HEK293 (cell line): ENCODE results near the gene SCRN2.

Experiments used
- ATF2 ChIP-seq: fragments of 450-650 bp; formaldehyde crosslinking; IDR thresholded peaks from 2 replicates; pipeline ENCODE4 v1.5.1; 2016; ENCODE audit warnings: missing biosample characterization, missing genetic modification characterization, low read depth
- BCL11B ChIP-seq: fragments of 450-650 bp; formaldehyde crosslinking; IDR thresholded peaks from 2 replicates; pipeline ENCODE4 v1.5.1; 2016; ENCODE audit warnings: low read depth, missing biosample characterization, missing genetic modification characterization
- EGR2 ChIP-seq: fragments of 450-650 bp; formaldehyde crosslinking; IDR thresholded peaks from 2 replicates; pipeline ENCODE4 v1.5.1; 2016; ENCODE audit warnings: low read depth, missing biosample characterization, missing genetic modification characterization
- GLI4 ChIP-seq: fragments of 450-650 bp; formaldehyde crosslinking; IDR thresholded peaks from 2 replicates; pipeline ENCODE4 v1.5.1; 2016; ENCODE audit warnings: missing biosample characterization, missing genetic modification characterization
- GLIS2 ChIP-seq: fragments of 450-650 bp; formaldehyde crosslinking; IDR thresholded peaks from 2 replicates; pipeline ENCODE4 v1.5.1; 2016; ENCODE audit warnings: missing biosample characterization, missing genetic modification characterization
- HOXA7 ChIP-seq: sonication (generic); formaldehyde crosslinking; IDR thresholded peaks from 2 replicates; pipeline ENCODE4 v1.8.1; 2022; ENCODE audit warnings: missing genetic modification reagents, borderline replicate concordance
- KLF7 ChIP-seq: fragments of 450-650 bp; formaldehyde crosslinking; IDR thresholded peaks from 2 replicates; pipeline ENCODE4 v1.5.1; 2016; ENCODE audit warnings: missing biosample characterization, missing genetic modification characterization, borderline replicate concordance
- KLF8 ChIP-seq: fragments of 450-650 bp; formaldehyde crosslinking; IDR thresholded peaks from 2 replicates; pipeline ENCODE4 v1.5.1; 2016; ENCODE audit warnings: missing biosample characterization, missing genetic modification characterization
- REPIN1 ChIP-seq: fragments of 450-650 bp; formaldehyde crosslinking; IDR thresholded peaks from 2 replicates; pipeline ENCODE4 v1.5.1; 2017; ENCODE audit warnings: missing biosample characterization, missing genetic modification characterization, low read depth
- SP7 ChIP-seq: fragments of 450-650 bp; formaldehyde crosslinking; IDR thresholded peaks from 2 replicates; pipeline ENCODE4 v1.5.1; 2016; ENCODE audit warnings: missing biosample characterization, missing genetic modification characterization
- TRIM28 ChIP-seq: IDR thresholded peaks from 2 replicates; pipeline ENCODE4 v1.6.1; 2011; ENCODE audit warnings: low read length, control low read depth, borderline replicate concordance
- YY1 ChIP-seq: fragments of 450-650 bp; formaldehyde crosslinking; IDR thresholded peaks from 2 replicates; pipeline ENCODE4 v1.5.1; 2018; ENCODE audit warnings: missing biosample characterization, missing genetic modification characterization
- ZFP3 ChIP-seq: fragments of 450-650 bp; formaldehyde crosslinking; IDR thresholded peaks from 2 replicates; pipeline ENCODE4 v1.5.1; 2016; ENCODE audit warnings: low read depth, missing biosample characterization, missing genetic modification characterization
- ZNF202 ChIP-seq: fragments of 450-650 bp; formaldehyde crosslinking; IDR thresholded peaks from 2 replicates; pipeline ENCODE4 v1.5.1; 2016; ENCODE audit warnings: missing biosample characterization, missing genetic modification characterization, borderline replicate concordance
- ZNF221 ChIP-seq: fragments of 450-650 bp; formaldehyde crosslinking; IDR thresholded peaks from 2 replicates; pipeline ENCODE4 v1.5.1; 2017; ENCODE audit warnings: missing biosample characterization, missing genetic modification characterization, borderline replicate concordance
- ZNF23 ChIP-seq: fragments of 450-650 bp; formaldehyde crosslinking; IDR thresholded peaks from 2 replicates; pipeline ENCODE4 v1.5.1; 2016; ENCODE audit warnings: missing biosample characterization, missing genetic modification characterization, borderline replicate concordance
- ZNF302 ChIP-seq: fragments of 450-650 bp; formaldehyde crosslinking; IDR thresholded peaks from 2 replicates; pipeline ENCODE4 v1.5.1; 2016; ENCODE audit warnings: missing biosample characterization, missing genetic modification characterization, low read depth
- ZNF324 ChIP-seq: fragments of 450-650 bp; formaldehyde crosslinking; IDR thresholded peaks from 2 replicates; pipeline ENCODE4 v1.5.1; 2016; ENCODE audit warnings: missing biosample characterization, missing genetic modification characterization
- ZNF354C ChIP-seq: fragments of 450-650 bp; formaldehyde crosslinking; IDR thresholded peaks from 2 replicates; pipeline ENCODE4 v1.5.1; 2016; ENCODE audit warnings: missing biosample characterization, missing genetic modification characterization, low read depth, borderline replicate concordance
- ZNF426 ChIP-seq: fragments of 450-650 bp; formaldehyde crosslinking; IDR thresholded peaks from 2 replicates; pipeline ENCODE4 v1.5.1; 2017; ENCODE audit warnings: missing biosample characterization, missing genetic modification characterization, mild to moderate bottlenecking, inconsistent platforms, moderate library complexity
- ZNF513 ChIP-seq: fragments of 450-650 bp; IDR thresholded peaks from 2 replicates; pipeline ENCODE4 v1.5.1; 2018; ENCODE audit warnings: missing biosample characterization, missing genetic modification characterization
- ZNF548 ChIP-seq: fragments of 450-650 bp; formaldehyde crosslinking; IDR thresholded peaks from 2 replicates; pipeline ENCODE4 v1.5.1; 2016; ENCODE audit warnings: missing biosample characterization, missing genetic modification characterization
- ZNF549 ChIP-seq: fragments of 450-650 bp; IDR thresholded peaks from 2 replicates; pipeline ENCODE4 v1.5.1; 2018; ENCODE audit warnings: missing biosample characterization, missing genetic modification characterization, mild to moderate bottlenecking, inconsistent platforms, moderate library complexity
- ZNF596 ChIP-seq: fragments of 450-650 bp; IDR thresholded peaks from 2 replicates; pipeline ENCODE4 v1.5.0; 2018; ENCODE audit warnings: missing biosample characterization, mild to moderate bottlenecking, missing genetic modification characterization, moderate library complexity
- ZNF660 ChIP-seq: fragments of 450-650 bp; IDR thresholded peaks from 2 replicates; pipeline ENCODE4 v1.5.1; 2018; ENCODE audit warnings: missing biosample characterization, mild to moderate bottlenecking, missing genetic modification characterization
- ZNF670 ChIP-seq: fragments of 450-650 bp; formaldehyde crosslinking; IDR thresholded peaks from 2 replicates; pipeline ENCODE4 v1.5.1; 2016; ENCODE audit warnings: missing biosample characterization, missing genetic modification characterization, low read depth
- ZNF777 ChIP-seq: fragments of 450-650 bp; formaldehyde crosslinking; IDR thresholded peaks from 2 replicates; pipeline ENCODE4 v1.5.1; 2017; ENCODE audit warnings: missing biosample characterization, missing genetic modification characterization, borderline replicate concordance
- ZNF785 ChIP-seq: fragments of 450-650 bp; formaldehyde crosslinking; IDR thresholded peaks from 2 replicates; pipeline ENCODE4 v1.5.1; 2016; ENCODE audit warnings: missing biosample characterization, missing genetic modification characterization
- TF ChIP-seq, protein P1 (sequence below): fragments of 450-650 bp; formaldehyde crosslinking; optimal IDR thresholded peaks from 2 replicates; pipeline ENCODE3; 2016; ENCODE audit warnings: missing biosample characterization, mild to moderate bottlenecking, missing genetic modification characterization
- TF ChIP-seq, protein P2 (sequence below): fragments of 450-650 bp; formaldehyde crosslinking; IDR thresholded peaks from 2 replicates; pipeline ENCODE4 v1.5.1; 2017; ENCODE audit warnings: missing biosample characterization, missing genetic modification characterization
- TF ChIP-seq, protein P3 (sequence below): fragments of 450-650 bp; formaldehyde crosslinking; IDR thresholded peaks from 2 replicates; pipeline ENCODE4 v1.5.1; 2016; ENCODE audit warnings: missing biosample characterization, missing genetic modification characterization

The SCRN2 gene

DNA sequence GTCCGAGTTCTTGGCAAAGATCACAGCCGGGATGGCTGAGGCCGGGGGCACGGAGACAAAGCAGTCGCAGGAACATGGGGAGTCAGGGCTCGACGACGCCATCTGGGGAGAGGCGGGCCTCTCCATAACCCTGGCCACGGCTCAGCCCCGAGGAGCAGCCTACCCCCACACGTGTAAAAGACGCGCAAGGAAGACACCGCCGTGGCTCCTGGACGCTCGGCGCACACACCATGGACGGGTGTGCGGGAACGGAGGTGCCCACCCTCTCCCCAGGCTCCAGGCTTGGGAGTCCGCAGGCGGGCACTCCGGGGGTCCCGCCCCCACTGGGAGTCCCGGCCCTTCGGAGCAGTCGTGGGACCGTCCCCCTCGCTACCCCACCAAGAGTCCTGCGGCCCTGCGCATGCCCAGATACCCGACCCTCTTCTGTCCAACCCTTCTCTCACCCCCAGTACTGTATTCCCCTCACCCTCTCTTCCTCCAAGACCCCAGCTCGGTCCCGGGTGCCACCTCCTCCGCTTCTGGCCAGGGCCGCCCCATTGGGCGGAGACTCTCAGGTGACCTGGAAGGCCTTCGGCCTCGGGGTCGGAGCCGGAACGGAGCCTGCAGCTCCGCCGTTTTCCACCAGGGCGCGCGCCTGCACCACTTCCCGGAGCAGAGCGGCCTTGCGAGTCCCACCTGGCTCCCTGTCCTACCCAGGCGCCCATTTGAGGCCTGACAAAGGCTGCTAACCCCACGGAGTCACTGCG is at the start of gene SCRN2 (continued):
- TF ChIP-seq, protein P1, sequence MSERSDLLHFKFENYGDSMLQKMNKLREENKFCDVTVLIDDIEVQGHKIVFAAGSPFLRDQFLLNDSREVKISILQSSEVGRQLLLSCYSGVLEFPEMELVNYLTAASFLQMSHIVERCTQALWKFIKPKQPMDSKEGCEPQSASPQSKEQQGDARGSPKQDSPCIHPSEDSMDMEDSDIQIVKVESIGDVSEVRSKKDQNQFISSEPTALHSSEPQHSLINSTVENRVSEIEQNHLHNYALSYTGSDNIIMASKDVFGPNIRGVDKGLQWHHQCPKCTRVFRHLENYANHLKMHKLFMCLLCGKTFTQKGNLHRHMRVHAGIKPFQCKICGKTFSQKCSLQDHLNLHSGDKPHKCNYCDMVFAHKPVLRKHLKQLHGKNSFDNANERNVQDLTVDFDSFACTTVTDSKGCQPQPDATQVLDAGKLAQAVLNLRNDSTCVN (tag by site-specific recombination) = peak; percentile 59
- TF ChIP-seq ZNF785 (0 out of 2 replicates have a peak, but pooled peaks have one; percentile 58), ZNF548 (tag by site-specific recombination) (no peak), EGR2 (peak; percentile 80), ZNF221 (tag by site-specific recombination) (no peak), BCL11B (tag by site-specific recombination) (peak; percentile 97), ZNF549 (no peak), REPIN1 (tag by site-specific recombination) (no peak), ZNF670 (tag by site-specific recombination) (no peak), GLIS2 (tag by site-specific recombination) (peak; percentile 100), ZNF324 (peak; percentile 39), HOXA7 (no peak), KLF7 (tag by site-specific recombination) (no peak; the same call in 1 of the 2 replicates), ATF2 (tag by site-specific recombination) (no peak), ZFP3 (no peak), ZNF596 (no peak), SP7 (tag by site-specific recombination) (peak; percentile 61; the same call in 1 of the 2 replicates), ZNF302 (tag by site-specific recombination) (no peak), ZNF202 (no peak), ZNF426 (no peak), ZNF660 (tag by site-specific recombination) (peak; percentile 47; the same call in 1 of the 2 replicates), TRIM28 (no peak), ZNF23 (no peak), ZNF513 (no peak), ZNF354C (tag by site-specific recombination) (no peak), YY1 (no peak; the same call in 1 of the 2 replicates), KLF8 (tag by site-specific recombination) (peak; percentile 33; the same call in 1 of the 2 replicates), ZNF777 (tag by site-specific recombination) (no peak), GLI4 (no peak)
- TF ChIP-seq, protein P2, sequence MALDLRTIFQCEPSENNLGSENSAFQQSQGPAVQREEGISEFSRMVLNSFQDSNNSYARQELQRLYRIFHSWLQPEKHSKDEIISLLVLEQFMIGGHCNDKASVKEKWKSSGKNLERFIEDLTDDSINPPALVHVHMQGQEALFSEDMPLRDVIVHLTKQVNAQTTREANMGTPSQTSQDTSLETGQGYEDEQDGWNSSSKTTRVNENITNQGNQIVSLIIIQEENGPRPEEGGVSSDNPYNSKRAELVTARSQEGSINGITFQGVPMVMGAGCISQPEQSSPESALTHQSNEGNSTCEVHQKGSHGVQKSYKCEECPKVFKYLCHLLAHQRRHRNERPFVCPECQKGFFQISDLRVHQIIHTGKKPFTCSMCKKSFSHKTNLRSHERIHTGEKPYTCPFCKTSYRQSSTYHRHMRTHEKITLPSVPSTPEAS (tag by site-specific recombination) = no peak
- TF ChIP-seq, protein P3, sequence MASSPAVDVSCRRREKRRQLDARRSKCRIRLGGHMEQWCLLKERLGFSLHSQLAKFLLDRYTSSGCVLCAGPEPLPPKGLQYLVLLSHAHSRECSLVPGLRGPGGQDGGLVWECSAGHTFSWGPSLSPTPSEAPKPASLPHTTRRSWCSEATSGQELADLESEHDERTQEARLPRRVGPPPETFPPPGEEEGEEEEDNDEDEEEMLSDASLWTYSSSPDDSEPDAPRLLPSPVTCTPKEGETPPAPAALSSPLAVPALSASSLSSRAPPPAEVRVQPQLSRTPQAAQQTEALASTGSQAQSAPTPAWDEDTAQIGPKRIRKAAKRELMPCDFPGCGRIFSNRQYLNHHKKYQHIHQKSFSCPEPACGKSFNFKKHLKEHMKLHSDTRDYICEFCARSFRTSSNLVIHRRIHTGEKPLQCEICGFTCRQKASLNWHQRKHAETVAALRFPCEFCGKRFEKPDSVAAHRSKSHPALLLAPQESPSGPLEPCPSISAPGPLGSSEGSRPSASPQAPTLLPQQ (tag by site-specific recombination) = no peak
